ENCODE measurements around the gene SERPINF2.
"Not testable (repeated sequence)": the region's sequence is repeated elsewhere in the genome, so short reads cannot be mapped to it uniquely, and the experiment has no call there.

Gene SERPINF2

DNA sequence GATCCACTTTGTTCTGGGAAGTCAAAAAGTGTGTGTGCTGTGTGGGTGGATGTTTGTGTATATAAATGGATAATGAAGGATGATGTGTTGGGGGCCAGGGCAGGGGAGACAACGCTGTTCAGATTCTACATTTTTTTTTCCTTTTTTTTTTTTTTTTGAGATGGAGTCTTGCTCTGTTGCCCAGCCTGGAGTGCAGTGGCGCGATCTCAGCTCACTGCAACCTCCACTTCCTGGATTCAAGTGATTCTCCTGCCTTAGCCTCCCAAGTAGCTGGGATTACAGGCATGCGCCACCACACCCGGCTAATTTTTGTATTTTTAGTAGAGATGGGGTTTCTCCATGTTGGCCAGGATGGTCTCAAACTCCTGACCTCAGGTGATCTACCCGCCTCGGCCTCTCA lies 22.0 kb downstream of the SERPINF2 start:
- DNase-seq: not testable (repeated sequence)

DNA sequence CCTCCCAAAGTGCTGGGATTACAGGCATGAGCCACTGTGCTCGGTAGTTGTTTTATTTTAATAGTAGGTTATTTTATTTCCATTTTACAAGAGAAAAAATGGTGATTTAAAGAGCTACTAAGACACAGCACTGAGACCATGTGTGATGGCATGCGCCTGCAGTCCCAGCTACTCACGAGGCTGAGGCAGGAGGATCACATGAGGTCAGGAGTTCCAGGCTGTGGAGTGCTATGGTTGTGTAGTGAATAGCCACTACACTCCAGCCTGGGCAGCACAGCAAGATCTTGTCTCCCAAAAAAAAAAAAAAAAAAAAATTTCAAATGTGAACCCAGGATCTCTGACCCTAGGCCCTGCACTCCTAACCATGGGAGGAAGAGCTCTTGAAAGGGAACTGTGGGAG lies 22.9 kb downstream of the SERPINF2 start:
- DNase-seq: no peak

DNA sequence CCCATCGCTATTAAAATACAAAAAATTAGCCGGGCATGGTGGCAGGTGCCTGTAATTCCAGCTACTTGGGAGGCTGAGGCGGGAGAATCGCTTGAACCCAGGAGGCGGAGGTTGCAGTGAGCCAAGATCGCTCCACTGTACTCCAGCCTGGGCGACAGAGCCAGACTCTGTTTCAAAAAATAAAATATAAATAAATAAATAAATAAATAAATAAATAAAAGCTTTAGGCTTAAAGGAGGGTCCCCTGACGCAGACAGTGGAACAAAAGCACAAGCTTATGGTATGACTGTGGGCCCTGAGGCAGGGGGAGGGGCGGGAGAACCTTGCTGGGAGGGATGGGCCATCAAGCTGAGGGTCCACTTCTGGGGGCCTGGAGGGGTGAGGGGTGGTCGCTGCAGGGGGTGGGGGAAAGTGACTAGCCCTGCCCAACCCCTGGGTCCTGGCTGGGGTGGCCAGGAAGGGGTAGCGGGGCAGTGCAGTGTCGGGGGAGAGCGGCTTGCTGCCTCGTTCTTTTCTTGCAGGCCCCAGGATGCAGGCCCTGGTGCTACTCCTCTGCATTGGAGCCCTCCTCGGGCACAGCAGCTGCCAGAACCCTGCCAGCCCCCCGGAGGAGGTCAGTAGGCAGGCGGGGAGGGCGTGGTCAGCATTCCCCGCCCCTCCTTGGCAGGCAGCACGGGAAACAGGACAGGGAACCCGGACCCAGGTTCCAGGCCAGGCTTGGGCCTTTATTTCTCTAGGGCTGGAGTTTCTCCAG lies 23.9 kb downstream of the SERPINF2 start:
- no peak for DNase-seq

DNA sequence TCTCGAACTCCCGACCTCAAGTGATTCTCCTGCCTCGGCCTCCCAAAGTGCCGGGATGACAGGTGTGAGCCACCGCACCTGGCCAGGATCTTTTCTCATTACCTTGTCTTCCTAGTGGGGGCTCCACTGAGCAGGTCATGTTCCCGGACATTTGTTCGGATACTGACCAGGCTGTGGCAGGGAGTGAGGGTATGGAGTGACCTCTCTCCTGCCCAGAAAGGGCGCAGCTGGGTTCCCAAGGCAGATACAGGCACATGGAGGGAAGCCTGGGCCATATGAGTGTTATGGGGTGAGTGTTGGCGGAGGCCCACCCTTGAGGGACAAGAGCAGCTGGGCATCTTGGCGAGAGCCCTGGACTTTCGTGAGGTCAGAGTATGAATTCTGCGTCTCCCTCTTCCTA lies 24.7 kb downstream of the SERPINF2 start:
- DNase-seq: no peak

DNA sequence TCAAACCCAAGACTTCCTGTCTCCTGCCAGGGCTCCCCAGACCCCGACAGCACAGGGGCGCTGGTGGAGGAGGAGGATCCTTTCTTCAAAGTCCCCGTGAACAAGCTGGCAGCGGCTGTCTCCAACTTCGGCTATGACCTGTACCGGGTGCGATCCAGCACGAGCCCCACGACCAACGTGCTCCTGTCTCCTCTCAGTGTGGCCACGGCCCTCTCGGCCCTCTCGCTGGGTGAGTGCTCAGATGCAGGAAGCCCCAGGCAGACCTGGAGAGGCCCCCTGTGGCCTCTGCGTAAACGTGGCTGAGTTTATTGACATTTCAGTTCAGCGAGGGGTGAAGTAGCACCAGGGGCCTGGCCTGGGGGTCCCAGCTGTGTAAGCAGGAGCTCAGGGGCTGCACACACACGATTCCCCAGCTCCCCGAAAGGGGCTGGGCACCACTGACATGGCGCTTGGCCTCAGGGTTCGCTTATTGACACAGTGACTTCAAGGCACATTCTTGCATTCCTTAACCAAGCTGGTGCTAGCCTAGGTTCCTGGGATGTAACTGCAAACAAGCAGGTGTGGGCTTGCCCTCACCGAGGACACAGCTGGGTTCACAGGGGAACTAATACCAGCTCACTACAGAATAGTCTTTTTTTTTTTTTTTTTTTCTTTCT lies 27.3 kb downstream of the SERPINF2 start:
- no peak for DNase-seq

DNA sequence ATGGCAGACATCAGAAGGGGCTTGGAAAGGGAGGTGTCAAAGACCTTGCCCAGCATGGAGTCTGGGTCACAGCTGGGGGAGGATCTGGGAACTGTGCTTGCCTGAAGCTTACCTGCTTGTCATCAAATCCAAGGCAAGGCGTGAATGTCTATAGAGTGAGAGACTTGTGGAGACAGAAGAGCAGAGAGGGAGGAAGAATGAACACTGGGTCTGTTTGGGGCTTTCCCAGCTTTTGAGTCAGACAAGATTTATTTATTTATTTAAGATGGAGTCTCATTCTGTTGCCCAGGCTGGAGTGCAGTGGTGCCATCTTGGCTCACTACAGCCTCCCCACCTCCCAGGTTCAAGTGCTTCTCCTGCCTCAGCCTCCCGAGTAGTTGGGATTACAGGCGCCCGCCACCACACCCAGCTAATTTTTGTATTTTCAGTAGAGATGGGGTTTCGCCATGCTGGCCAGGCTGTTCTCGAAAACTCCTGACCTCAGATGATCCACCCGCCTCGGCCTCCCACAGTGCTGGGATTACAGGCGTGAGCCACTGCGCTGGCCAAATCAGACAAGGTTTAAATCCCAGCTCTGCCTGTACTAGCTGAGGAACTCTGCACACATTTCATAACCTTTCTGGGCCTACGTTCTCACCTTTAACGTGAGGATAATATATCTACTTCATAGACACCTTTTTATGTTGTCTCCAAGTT lies 30.5 kb downstream of the SERPINF2 start:
- not testable (repeated sequence) for DNase-seq

DNA sequence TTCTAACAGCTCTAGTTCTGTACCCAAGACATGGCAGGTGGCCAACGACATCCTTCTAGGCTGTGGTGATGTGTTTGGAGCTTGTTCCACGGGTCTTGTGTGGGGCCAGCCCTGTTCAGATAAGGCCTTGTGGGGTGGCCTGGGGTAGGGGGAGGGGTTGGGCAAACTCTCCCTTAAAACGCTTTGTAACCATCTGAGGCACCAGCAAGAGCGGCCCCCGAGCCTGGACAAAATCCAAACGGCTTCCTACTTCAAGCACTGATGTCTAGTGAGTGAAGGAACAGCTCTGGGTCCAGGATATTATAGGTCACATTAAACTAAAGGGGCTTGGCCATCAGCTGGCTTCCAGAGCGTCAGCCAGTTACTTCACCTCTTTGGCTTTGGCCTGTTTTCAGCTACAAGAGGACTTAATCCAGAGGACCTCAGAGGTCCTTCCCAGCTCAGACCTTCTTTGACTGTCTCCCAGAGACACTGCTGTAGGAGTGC lies 31.1 kb downstream of the SERPINF2 start:
- no peak for DNase-seq

DNA sequence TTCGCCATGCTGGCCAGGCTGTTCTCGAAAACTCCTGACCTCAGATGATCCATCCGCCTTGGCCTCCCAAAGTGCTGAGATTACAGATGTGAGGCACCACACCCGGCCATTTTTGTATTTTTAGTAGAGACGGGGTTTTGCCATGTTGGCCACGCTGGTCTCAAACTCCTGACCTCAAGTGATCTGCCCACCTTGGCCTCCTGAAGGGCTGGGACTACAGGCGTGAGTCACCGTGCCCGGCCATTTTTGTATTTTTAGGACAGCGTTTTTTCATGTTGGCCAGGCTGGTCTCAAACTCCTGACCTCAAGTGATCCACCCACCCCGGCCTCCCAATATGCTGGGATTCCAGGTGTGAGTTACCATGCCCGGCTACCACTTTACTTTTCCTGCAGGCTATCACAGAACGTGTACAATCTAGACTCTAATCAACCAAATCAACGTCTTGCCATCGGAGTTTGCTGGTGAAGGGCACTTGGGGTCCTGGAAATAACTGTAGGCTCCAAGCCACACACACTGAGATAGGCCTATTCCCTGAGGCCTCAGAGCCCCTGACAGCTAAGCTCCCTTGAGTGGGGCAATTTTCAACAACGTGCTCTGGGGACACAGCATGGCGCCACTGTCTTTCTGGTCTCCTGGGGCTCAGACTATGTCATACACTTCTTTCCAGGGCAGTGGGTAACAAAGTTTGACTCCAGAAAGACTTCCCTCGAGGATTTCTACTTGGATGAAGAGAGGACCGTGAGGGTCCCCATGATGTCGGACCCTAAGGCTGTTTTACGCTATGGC lies 31.9 kb downstream of the SERPINF2 start:
- no peak for DNase-seq

DNA sequence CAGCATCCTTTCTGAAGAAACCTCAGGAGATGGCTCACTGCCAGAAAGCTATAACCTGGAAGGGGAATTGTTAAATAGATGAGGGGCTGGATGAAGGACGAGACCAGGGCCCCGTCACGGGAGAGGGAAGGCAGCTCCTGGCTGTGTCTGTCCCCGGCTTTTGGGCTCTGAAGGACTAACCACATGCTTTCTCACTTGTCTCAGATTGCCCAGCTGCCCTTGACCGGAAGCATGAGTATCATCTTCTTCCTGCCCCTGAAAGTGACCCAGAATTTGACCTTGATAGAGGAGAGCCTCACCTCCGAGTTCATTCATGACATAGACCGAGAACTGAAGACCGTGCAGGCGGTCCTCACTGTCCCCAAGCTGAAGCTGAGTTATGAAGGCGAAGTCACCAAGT lies 33.7 kb downstream of the SERPINF2 start:
- DNase-seq: no peak

DNA sequence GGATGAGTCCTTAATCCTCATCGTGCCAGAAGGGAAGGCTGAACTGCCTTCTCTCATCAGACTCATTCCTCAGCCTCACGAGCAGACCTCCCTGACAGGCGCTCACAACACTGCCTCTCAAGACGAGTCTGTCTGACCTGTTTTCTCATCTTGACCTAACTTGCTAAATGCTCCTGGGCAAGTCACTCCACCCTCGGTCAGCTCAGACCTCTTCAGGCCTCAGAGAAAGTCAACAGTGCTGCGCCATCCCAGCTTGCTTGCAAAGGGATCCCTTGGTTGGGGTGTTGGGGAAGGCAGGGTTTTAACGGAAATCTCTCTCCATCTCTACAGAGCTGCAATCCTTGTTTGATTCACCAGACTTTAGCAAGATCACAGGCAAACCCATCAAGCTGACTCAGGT lies 34.2 kb downstream of the SERPINF2 start:
- DNase-seq: no peak

DNA sequence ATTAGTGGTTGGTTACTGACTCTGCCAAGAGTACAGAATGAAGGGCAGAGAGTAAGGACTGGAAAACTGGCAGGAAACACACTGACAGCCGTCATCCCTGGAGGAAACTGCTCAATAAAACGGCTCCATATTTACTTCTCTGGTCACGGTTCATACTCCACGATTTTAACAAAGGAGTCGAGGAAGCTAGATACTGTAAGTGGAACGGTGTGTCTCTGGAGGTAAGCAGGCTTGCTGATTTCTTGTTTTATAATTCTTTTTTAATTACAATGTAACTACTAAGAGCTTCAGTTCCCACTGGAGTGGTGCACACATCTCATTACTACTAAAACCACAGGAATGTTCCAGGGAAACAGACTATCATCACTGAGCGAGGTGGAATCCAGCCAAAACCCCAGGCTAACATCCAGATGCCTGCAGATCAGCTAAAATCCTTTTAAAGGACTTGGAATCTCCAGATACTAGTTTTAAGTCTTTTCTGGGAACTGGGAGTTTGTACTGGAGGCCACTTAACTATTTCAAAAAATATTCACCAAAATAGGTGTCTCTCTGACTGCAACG lies 37.0 kb downstream of the SERPINF2 start:
- DNase-seq: no peak

DNA sequence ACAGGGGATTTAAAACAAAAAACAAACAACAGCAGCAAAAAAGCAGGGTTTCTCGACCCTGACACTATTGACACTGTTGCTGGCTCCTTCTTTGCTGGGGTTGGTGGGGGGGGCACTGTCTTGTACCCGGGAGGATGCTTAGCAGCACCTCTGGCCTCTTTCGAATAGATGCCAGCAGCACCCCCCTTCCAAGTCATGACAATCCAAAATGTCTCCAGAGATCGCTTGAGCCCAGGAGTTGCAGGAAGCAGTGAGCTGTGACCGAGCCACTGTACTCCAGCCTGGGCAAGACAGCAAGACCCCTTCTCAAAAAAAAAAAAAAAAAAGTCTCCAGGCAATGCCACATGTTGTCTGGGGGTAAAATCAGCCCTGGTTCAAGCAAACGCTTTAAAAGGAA lies 39.5 kb downstream of the SERPINF2 start:
- DNase-seq: no peak

DNA sequence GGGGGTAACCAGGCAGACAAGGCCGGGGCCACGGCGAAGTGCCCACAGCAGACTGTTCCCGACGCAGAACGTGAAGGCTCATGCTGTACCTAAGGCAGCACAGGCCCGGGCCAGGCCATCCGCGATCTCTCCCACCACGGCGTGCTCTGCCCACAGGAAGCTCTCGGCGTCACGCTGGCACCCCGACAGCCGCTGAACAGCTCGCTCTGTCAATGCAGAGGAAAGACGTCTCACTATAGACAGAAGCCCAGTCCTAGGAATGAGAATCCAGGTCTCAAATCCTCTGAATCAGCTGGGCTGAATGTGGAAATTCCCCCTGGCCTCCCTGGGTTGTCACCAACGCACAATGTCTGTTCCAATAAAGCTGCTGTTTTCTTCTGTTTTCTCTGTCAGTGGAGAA lies 40.6 kb downstream of the SERPINF2 start:
- no peak for DNase-seq

DNA sequence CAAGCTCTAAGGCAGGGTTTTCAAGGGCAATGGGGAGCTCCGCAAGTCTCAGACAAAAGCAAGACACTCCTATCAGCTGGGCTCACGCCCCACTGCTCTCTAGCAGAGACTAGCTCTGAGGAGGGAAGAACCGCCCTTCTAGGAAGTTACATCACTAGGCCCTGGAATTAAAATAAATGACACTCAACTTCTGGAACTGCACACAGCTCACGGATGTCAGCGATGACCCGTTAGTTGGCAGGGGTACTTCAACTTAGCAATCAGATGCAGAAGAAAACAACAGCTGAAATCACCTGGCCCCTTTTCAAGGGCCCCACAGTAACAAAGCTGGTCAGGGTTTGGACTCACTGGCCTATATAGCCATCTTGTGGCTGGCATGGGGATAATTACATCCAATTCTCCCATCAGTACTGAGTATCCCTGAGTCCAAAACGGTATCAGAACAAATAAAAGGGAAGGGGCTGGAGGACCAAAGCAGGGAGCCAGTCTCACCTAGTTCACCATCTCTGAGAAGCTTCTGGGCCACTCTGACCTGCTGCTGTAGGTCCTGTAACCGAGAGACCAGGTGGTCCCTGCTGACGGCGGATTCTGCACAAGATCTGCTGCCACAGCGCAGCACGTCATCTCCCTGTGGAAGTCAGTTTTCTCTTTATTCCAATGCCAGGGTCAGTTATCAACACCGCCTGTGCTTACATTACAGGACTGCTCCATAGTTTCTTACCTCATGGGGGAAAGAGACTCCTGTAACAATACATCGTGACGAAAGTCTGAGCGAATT lies 41.4 kb downstream of the SERPINF2 start:
- DNase-seq: peak; percentile 56

DNA sequence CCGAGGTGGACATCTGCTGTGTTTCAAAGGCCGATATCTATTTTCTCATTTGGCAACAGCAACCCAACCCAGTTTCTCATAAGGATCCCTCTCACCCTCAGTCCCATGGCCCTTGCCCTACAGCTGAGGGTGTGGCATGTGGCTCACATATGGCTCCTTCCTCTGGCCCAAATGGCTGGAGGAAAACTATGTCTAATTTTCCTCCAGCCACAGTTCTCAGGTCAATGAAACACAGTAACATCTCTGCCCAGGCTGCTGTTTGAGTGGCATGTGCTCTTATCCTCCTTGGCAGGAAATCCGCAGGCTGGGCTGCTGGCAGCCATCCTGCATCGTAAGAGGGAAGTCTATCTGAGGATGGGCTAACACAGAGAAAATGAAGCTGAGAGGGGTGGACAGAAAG lies 43.3 kb downstream of the SERPINF2 start:
- DNase-seq: peak; percentile 33

DNA sequence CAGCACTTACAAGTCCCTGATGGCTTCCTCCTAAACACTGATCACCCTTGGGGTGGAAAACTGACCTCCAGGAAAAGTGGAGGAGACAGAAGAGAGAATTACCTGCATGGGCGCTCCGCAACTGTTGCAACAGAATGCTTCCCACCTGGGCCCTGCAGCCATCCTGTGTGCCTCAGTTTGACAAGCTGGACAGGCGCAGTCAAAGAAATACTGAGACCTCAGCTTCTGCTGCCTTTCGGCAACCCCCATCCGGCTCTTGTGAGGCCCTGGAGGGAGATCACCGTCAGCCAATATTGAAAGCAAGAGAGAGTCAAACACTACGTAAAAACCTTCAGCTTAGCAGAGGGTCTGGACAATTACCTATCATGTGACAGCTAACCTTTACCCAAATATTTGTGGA lies 44.0 kb downstream of the SERPINF2 start:
- no peak for DNase-seq

DNA sequence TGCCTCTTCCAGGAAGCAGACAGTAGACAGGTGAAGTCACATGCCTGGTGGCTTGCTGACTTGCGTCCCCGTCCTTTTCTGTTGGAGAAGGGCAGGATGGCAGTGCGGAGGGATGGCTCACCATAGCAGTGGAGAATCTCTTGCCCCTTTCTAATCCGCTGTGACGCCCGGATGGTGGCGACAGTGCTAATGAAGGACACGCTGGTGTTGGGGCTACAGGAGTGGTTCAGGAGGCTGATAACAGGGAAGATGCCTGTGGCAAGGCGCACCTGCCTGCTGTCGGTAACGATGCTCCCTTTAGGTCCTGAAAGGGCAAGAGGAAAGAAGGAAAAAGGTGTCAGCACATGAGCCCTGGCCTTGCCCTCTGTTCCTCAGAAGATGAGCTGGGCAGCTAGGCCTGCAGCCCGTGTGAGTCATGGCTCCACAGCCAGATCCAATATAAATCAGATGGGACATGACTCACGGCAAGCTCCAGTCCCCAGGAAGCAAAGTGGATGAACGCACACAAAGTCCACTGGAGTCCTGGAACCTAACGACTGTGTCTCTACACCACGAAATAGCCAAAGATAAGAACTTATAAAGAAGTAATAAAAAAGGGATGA lies 44.7 kb downstream of the SERPINF2 start:
- DNase-seq: no peak

DNA sequence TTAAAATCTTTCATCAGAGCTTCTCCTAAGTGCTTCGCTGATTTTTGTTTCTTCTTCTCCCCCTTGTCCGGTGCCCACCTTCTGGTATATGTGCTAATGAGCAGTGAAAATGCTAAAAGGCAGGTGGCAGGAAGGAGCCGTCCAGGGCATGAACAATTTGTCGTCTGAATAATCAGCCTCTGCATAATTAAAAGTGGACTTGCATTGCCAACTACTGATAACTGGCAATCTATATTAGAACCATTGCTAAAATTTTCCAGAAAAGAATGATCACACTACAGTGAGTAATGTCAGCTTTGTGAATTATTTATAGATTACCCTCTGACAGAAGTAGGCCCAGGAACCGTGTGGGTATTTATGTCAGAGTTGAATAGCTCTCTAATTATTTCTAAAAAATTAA lies 47.3 kb downstream of the SERPINF2 start:
- DNase-seq: no peak

DNA sequence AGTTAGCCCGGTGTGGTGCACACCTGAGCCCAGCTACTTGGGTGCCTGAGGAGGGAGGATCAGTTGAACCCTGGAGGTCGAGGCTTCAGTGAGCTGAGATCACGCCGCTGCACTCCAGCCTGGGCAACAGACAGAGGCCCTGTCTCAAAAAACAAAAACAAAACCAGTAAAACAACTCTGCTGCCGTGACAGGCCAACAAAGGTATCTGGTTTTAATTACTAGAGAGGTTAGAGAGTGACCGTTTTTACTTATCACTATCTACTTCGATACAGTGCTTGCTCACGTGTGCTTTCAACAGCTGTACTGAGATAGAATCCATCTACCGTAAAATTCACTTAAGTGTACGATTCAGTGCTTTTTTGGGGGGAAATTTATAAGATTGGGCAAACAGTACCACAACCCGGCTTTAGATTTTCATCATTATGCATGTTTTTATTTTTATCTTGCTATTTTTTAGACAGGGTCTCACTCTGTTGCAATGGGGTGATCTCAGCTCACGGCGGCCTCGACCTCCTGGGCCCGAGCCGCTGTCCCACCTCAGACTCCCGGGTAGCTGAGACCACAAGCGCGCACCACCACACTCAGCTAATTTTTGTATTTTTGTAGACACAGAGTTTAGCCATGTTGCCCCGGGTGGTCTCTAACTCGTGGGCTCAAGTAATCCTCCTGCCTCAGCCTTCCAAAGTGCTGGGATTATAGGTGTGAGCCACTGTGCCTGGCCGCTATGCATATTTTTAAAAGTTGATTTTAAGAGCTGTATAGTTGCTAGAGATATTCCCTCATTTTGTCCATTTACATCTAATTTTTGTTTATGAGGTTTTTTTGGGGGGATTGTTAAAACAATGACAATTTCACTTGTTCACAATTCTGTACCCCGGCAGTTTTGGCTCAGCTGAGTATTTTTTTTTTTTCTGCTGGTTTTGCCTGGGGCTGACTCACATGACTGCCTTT lies 50.1 kb downstream of the SERPINF2 start:
- no peak for DNase-seq

DNA sequence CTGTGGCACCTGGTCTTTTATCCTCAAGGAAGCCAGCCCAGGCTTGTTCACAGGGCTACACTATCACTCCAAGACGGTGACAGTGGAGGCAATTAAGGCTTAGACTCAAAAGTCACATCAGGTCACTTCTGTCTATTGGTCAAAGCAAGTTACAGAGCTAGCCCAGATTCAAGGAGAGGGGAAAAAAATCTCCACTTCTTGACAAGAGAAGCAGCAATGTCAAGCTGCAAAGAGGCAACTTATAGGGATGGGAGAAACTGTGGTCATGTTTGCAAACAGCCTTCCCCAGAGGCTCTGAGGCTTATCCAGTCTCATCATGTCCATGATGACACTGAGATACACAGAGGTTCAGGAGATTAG lies 50.8 kb downstream of the SERPINF2 start:
- peak; percentile 1 for DNase-seq

Measured in activated effector memory CD4-positive, alpha-beta T cell treated with anti-CD3 and anti-CD28 coated beads, Interleukin-2, amount 50 U/mL, for 16 hours (primary cell).